PC-9 (cell line): ENCODE results near the gene CNTNAP2. TPM values are rescaled to one million over a fixed set of nuclear protein-coding genes. Genes with fewer than 3 reads are reported as not detected.

Experiments
- BruUV-seq: library from RNA; stranded (reverse); fragments of 400-500 nt; replicated peaks from 2 replicates; lab custom pipeline; 2021; lab: Mats Ljungman, UMichigan
- CTCF ChIA-PET: fragments of 300-600 bp; sonication (Branson Sonifier 250); formaldehyde crosslinking; loops from one replicate; lab custom pipeline; 2022; ENCODE audit warnings: antibody characterized with exemption; lab: Charles Lee
- POLR2A ChIA-PET: fragments of 300-600 bp; sonication (Branson Sonifier 250); formaldehyde crosslinking; loops from one replicate; lab custom pipeline; 2022; ENCODE audit warnings: antibody characterized with exemption; ENCODE audit not compliant: unreplicated experiment; lab: Charles Lee
- DNase-seq, 2 experiments: peaks; one replicate each; pipeline versions ENCODE4 v3.0.0 to v3.0.0-alpha.2; 2015 to 2022; ENCODE audit warnings: mixed read lengths in 1 of 2
- H2AFZ ChIP-seq: fragments of 200-600 bp; sonication (generic); 2 replicates; pipeline ENCODE4 v1.8.1; 2017; ENCODE audit warnings: antibody characterized with exemption
- H3F3A ChIP-seq: fragments of 200-600 bp; sonication (generic); 2 replicates; pipeline ENCODE4 v1.8.1; 2017; ENCODE audit warnings: antibody characterized with exemption, mild to moderate bottlenecking, low read depth; ENCODE audit not compliant: insufficient read depth
- H3K27ac ChIP-seq: fragments of 200-600 bp; sonication (generic); 2 replicates; pipeline ENCODE4 v1.6.1; 2016; ENCODE audit warnings: mixed run types
- H3K27me3 ChIP-seq: fragments of 200-600 bp; sonication (generic); 2 replicates; pipeline ENCODE4 v1.6.1; 2016; ENCODE audit warnings: low read depth, mixed run types; ENCODE audit not compliant: insufficient read depth
- H3K36me3 ChIP-seq: fragments of 200-600 bp; sonication (generic); 2 replicates; pipeline ENCODE4 v1.6.1; 2016; ENCODE audit warnings: low read depth, mixed run types
- H3K4me1 ChIP-seq: fragments of 200-600 bp; sonication (generic); replicated peaks from 2 replicates; pipeline ENCODE4 v1.6.1; 2016; ENCODE audit warnings: mixed run types; ENCODE audit not compliant: insufficient read depth
- H3K4me2 ChIP-seq: fragments of 200-600 bp; sonication (generic); 2 replicates; pipeline ENCODE4 v1.6.1; 2017; ENCODE audit warnings: mixed run types
- H3K4me3 ChIP-seq: fragments of 200-600 bp; sonication (generic); 2 replicates; pipeline ENCODE4 v1.6.1; 2016; ENCODE audit warnings: mixed run types
- H3K79me2 ChIP-seq: fragments of 200-600 bp; sonication (generic); 2 replicates; pipeline ENCODE4 v1.6.1; 2017; ENCODE audit warnings: low read depth, mixed run types
- H3K9me2 ChIP-seq: fragments of 200-600 bp; sonication (generic); 2 replicates; pipeline ENCODE4 v1.8.1; 2017; ENCODE audit warnings: mild to moderate bottlenecking; ENCODE audit not compliant: insufficient read depth
- H3K9me3 ChIP-seq: fragments of 200-600 bp; sonication (generic); 2 replicates; pipeline ENCODE4 v1.8.1; 2016; ENCODE audit warnings: low read depth; ENCODE audit not compliant: insufficient read depth
- H4K20me1 ChIP-seq: fragments of 200-600 bp; sonication (generic); 2 replicates; pipeline ENCODE4 v1.8.1; 2017; ENCODE audit not compliant: insufficient read depth
- EZH2 ChIP-seq: fragments of 200-600 bp; sonication (generic); IDR thresholded peaks from 2 replicates; pipeline ENCODE4 v1.8.0; 2017; ENCODE audit warnings: antibody characterized with exemption, low read depth
- intact Hi-C: fragments of 100-400 bp; cut with micrococcal nuclease; formaldehyde crosslinking; loops from one replicate; pipeline ENCODE4 v1.10.0; 2022; ENCODE audit not compliant: unreplicated experiment
- total RNA-seq: library from RNA; stranded (reverse); gene quantifications from 2 replicates; pipeline ENCODE4 v1.2.3, GENCODE V29; 2021
- TF ChIP-seq, protein P1 (sequence below): fragments of 200-600 bp; sonication (generic); conservative IDR thresholded peaks from 2 replicates; pipeline ENCODE4 v1.6.1; 2017; ENCODE audit warnings: mixed run types, antibody characterized with exemption, mild to moderate bottlenecking, moderate library complexity

The CNTNAP2 gene
- total RNA-seq, 1 experiment from 2014 or later, result not detected

DNA sequence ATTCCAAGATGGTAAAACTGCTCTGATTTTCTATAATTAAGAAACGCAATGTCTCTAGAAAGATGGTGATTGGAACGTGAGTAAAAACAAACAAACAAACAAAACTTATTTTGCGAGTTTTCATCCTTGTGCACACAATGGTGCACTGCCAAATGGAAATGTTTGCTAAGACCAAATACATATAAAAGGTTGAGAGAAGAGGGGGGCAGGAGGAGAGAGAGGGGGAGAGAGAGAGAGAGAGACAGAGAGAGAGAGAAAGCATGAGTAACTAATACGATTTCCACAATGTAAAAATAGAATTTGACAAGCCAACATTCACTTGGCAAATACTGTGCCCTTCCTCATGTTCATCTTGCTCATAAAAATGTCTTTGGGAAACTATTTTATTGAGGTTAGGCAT, 375.4 kb downstream of the CNTNAP2 start:
- Histone ChIP-seq H3K9me2 (no peaks in the 10 kb centered on the region), H3K9me3 (peaks cover 3% of the 10 kb centered on the region; the same call in 1 of the 2 replicates), H3K79me2 (no peaks in the 10 kb centered on the region), H3K27me3 (peaks cover 31% of the 10 kb centered on the region), H3K36me3 (no peaks in the 10 kb centered on the region), H2AFZ (no peak overlapping the region), H3K4me2 (no peak overlapping the region), H3K4me1 (no peaks in the 10 kb centered on the region), H4K20me1 (no peaks in the 10 kb centered on the region), H3K4me3 (no peak overlapping the region), H3F3A (no peaks in the 10 kb centered on the region), H3K27ac (no peak overlapping the region)
- POLR2A ChIA-PET, result no interaction called here
- DNase-seq, result no peak
- intact Hi-C loops, result no loop called here
- no peak for TF ChIP-seq EZH2
- TF ChIP-seq, protein P1, sequence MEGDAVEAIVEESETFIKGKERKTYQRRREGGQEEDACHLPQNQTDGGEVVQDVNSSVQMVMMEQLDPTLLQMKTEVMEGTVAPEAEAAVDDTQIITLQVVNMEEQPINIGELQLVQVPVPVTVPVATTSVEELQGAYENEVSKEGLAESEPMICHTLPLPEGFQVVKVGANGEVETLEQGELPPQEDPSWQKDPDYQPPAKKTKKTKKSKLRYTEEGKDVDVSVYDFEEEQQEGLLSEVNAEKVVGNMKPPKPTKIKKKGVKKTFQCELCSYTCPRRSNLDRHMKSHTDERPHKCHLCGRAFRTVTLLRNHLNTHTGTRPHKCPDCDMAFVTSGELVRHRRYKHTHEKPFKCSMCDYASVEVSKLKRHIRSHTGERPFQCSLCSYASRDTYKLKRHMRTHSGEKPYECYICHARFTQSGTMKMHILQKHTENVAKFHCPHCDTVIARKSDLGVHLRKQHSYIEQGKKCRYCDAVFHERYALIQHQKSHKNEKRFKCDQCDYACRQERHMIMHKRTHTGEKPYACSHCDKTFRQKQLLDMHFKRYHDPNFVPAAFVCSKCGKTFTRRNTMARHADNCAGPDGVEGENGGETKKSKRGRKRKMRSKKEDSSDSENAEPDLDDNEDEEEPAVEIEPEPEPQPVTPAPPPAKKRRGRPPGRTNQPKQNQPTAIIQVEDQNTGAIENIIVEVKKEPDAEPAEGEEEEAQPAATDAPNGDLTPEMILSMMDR, result no peak
- CTCF ChIA-PET, result no interaction called here
- no TSS peak for BruUV-seq

DNA sequence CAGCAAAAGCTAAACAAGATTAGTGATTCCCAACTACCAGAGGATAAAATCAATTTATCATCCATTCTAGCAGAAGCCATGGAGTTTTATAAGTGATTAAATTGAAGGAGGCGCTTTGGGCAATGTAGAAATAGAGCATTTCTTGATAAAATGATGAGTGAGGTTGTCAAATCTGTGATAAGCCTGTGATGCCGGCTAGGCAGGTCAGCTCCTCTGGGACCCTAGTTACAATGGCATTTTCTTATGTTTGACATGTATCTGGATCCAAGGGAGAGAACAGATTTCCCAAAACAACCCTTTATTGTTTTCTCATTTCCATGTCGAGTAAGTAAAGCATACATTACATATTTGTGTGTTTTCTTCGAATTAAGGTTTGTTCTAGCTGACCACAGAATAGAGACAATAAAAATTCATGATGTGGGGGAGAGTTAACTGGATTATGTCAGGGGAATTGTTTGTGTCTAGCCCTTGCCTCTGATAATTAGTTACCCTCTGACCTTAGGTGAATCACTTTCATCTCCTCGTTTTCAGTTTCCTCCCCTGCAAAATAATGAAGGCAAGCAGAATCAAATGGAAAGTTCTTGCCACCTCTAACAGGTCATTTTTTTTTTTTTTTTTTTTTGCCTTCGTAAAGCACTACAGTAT, 378.5 kb downstream of the CNTNAP2 start:
- POLR2A ChIA-PET, result no interaction called here
- H4K20me1 ChIP-seq, result no peaks in the 10 kb centered on the region

DNA sequence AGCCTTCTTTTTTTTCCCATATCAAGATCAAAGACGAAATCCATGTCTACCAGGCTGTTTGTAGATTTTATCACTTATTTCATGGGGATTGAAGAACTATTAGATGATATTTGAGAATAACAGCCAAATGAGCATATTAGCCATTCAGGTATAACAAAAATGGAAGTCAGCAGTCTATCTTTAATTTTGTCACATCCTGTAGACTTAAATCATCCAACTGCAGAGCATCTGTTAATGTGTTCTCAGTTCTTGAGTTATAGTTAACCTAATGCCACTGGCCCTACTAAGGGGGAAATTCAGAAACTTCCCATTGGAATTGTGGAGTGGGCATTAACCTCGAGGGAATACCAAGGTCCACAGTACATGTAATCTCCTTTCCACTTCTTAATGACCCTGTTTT, 380.1 kb downstream of the CNTNAP2 start:
- Histone ChIP-seq H3K9me2 (0 out of 2 replicates have a peak, but pooled peaks cover 4% of the 10 kb centered on the region), H3K4me3 (no peak overlapping the region), H3K36me3 (no peaks in the 10 kb centered on the region), H3K27me3 (0 out of 2 replicates have a peak, but pooled peaks cover 3% of the 10 kb centered on the region), H3K4me2 (no peak overlapping the region), H3K4me1 (no peaks in the 10 kb centered on the region), H3K27ac (no peak overlapping the region), H3F3A (no peaks in the 10 kb centered on the region), H3K79me2 (no peaks in the 10 kb centered on the region), H3K9me3 (no peaks in the 10 kb centered on the region), H4K20me1 (no peaks in the 10 kb centered on the region), H2AFZ (no peak overlapping the region)
- intact Hi-C loops, result no loop called here
- no TSS peak for BruUV-seq
- DNase-seq, result no peak
- TF ChIP-seq EZH2, result no peak
- TF ChIP-seq, protein P1, result no peak
- CTCF ChIA-PET, result no interaction called here
- POLR2A ChIA-PET, result no interaction called here

More for the DNA sequence above, 378.5 kb downstream of the CNTNAP2 start:
- H3F3A ChIP-seq, result no peaks in the 10 kb centered on the region
- no peaks in the 10 kb centered on the region for H3K9me2 ChIP-seq
- no peaks in the 10 kb centered on the region for H3K4me1 ChIP-seq
- H3K79me2 ChIP-seq, result no peaks in the 10 kb centered on the region
- H3K27me3 ChIP-seq, result peaks cover 7% of the 10 kb centered on the region; the same call in 1 of the 2 replicates
- H3K4me2 ChIP-seq, result no peak overlapping the region
- CTCF ChIA-PET, result no interaction called here
- no peaks in the 10 kb centered on the region for H3K9me3 ChIP-seq
- no peaks in the 10 kb centered on the region for H3K36me3 ChIP-seq
- H2AFZ ChIP-seq, result no peak overlapping the region
- BruUV-seq, result no TSS peak
- no peak for DNase-seq
- H3K27ac ChIP-seq, result no peak overlapping the region
- intact Hi-C loops, result no loop called here
- no peak overlapping the region for H3K4me3 ChIP-seq
- TF ChIP-seq, protein P1, result no peak
- no peak for TF ChIP-seq EZH2
